Heart right ventricle (tissue), 16 donors: ENCODE results near the gene DNAH8. TPM values are rescaled to one million over a fixed set of nuclear protein-coding genes. Genes with fewer than 3 reads are reported as not detected.

Experiments used
- ATAC-seq, 8 donors: fragments of 200-7000 bp; cut with Tn5 transposase; one replicate each; pipeline ENCODE4 v1.9.1; 2020; ENCODE audit warnings: mild to moderate bottlenecking in 8 of 8, moderate library complexity in 8 of 8, moderate number of reproducible peaks in 1 of 8
- DNase-seq, 2 donors: peaks; one replicate each; pipeline ENCODE4 v3.0.0-alpha.2; 2020
- H3K27ac ChIP-seq, 10 donors: fragments of 200-600 bp; sonication (generic) in 2 of 10; one replicate each; pipeline versions ENCODE4 v1.5.0 to v1.8.0; 2020 to 2022; ENCODE audit warnings: mild to moderate bottlenecking in 3 of 10
- H3K27me3 ChIP-seq, 7 donors: fragments of 200-600 bp; one replicate each; pipeline ENCODE4 v1.8.0; 2021 to 2022; ENCODE audit warnings: mild to moderate bottlenecking in 2 of 7
- H3K36me3 ChIP-seq, 9 donors: fragments of 200-600 bp; sonication (generic) in 1 of 9; one replicate each; pipeline versions ENCODE4 v1.5.0 to v1.8.0; 2020 to 2022; ENCODE audit warnings: mild to moderate bottlenecking in 2 of 9
- H3K4me1 ChIP-seq, 9 donors: fragments of 200-600 bp; sonication (generic) in 1 of 9; one replicate each; pipeline versions ENCODE4 v1.5.0 to v1.8.0; 2020 to 2022; ENCODE audit warnings: mild to moderate bottlenecking in 4 of 9
- H3K4me3 ChIP-seq, 10 donors: fragments of 200-600 bp; sonication (generic) in 2 of 10; one replicate each; pipeline versions ENCODE4 v1.5.0 to v1.8.0; 2020 to 2022; ENCODE audit warnings: mild to moderate bottlenecking in 7 of 10, moderate library complexity in 2 of 10
- H3K9me3 ChIP-seq, 11 donors: fragments of 200-600 bp in 10 of 11; sonication (generic) in 2 of 11; one replicate each; pipeline versions ENCODE4 v1.5.0 to v1.8.0; 2013 to 2022; ENCODE audit warnings: mild to moderate bottlenecking in 2 of 11, control low read depth in 1 of 11, moderate library complexity in 1 of 11
- CTCF ChIP-seq, 9 donors: fragments of 200-600 bp; sonication (generic) in 2 of 9; IDR thresholded peaks; one replicate each; pipeline versions ENCODE4 v1.5.0 to v1.8.0; 2021 to 2022; ENCODE audit warnings: antibody characterized with exemption in 9 of 9, mild to moderate bottlenecking in 5 of 9, moderate library complexity in 1 of 9
- WGBS, 2 donors: extraction: QIAGEN DNeasy Blood & Tissue Kit; methylation state at CpG; one replicate each; pipeline ENCODE4 v1.1.7; 2013; ENCODE audit warnings: inconsistent platforms in 1 of 2; 5-methylcytosine and 5-hydroxymethylcytosine counted together
- intact Hi-C, 10 donors: fragments of 100-400 bp; cut with DNase I; formaldehyde crosslinking; loops; one replicate each; pipeline versions ENCODE4 v1.11.1 to v1.14.2; 2022
- polyA plus RNA-seq, 2 donors: library from polyadenylated mRNA; stranded (reverse); fragments of 200-250 nt; gene quantifications; one replicate each; pipeline ENCODE4 v1.2.3, GENCODE V29; 2013
- total RNA-seq, 10 donors: library from RNA; stranded (reverse); fragmentation: NEBNext Ultra II Directional in 3 of 10; extraction: Animal tissue kit (Norgen Biotek cat#: 25700) in 3 of 10; gene quantifications; one replicate each; pipeline versions ENCODE4 v1.2.1 to v1.2.4, GENCODE V29; 2021 to 2023
- donor health status: Arrhythmogenic right ventricular cardiomyopathy.
- donor health status: ischemic (EF 13 %, LVEDD 7.1; RV severe dilation, severe dysfunction).
- donor health status: healthy with polysubstance abuse.
- donor health status: DM: no; HTN: yes; CAD: no.
- donor health status: DM: no; HTN: no; CAD: no.
- donor health status: ischemic (EF 25% LVEDD 6.9; RV normal size, moderate dysfunction).
- donor health status: ischemic (EF 25% LVEDD 5.7; RV mildly dilated, moderate dysfunction).
- donor health status: healthy.
- donor health status: DM: yes; HTN: yes; CAD: no.
- donor health status: Ischemic cardiomyopathy.
- donor health status: ischemic (EF 35%, LVEDD 5.7; RV mildly dilated, moderate dysfunction).
- donor health status: nonischemic (EF 11% LVEDD 7.7; RV severe dilation, severe dysfunction).
- donor health status: DM: yes; HTN: yes; CAD: no.
- donor health status: PGD.
- donor health status: ischemic (EF 29% LVEDD 5.4; RV normal size, mild dysfunction).
- donor health status: nonischemic (EF 23%, LVEDD 6.1; RV moderate dilation, normal function).

Gene DNAH8
- total and polyA plus RNA-seq, 12 donors = 0.02 to 0.09 (median 0.03) TPM; not detected in 8

GRCh38 chr6:38976051-38976450 lies 260.9 kb downstream of the DNAH8 start:
- intact Hi-C loops = loop anchor here in 2 of 10 donors (5.0 to 10.0 kb wide), 2 partner anchors 109 to 331 kb away; no protein-coding TSS in a partner anchor
- no peak for TF ChIP-seq CTCF (IDR thresholded peaks at IDR 0.05)
- DNase-seq (no peak), ATAC-seq (no peak)
- Histone ChIP-seq H3K9me3 (no peaks in the 10 kb centered on the region), H3K27ac (no peak overlapping the region), H3K4me1 (peaks cover 0 to 16% (median 0%) of the 10 kb centered on the region in 9 donors), H3K36me3 (no peaks in the 10 kb centered on the region), H3K27me3 (peaks cover 0 to 34% (median 19%) of the 10 kb centered on the region in 7 donors), H3K4me3 (no peak overlapping the region)
- 64 to 78% methylated on average over 3 of the region's 3 CpGs for WGBS, 2 donors

GRCh38 chr6:38976801-38977500 lies 261.8 kb downstream of the DNAH8 start:
- H3K27me3 ChIP-seq = peaks cover 0 to 40% (median 19%) of the 10 kb centered on the region in 7 donors
- no peak for ATAC-seq
- TF ChIP-seq CTCF (IDR thresholded peaks at IDR 0.05) = no peak
- DNase-seq = no peak
- intact Hi-C loops = loop anchor here in 2 of 10 donors (5.0 to 10.0 kb wide), 2 partner anchors 108 to 330 kb away; no protein-coding TSS in a partner anchor
- no peak overlapping the region for H3K27ac ChIP-seq
- peaks cover 0 to 16% (median 0%) of the 10 kb centered on the region in 9 donors for H3K4me1 ChIP-seq
- H3K36me3 ChIP-seq = no peaks in the 10 kb centered on the region
- H3K9me3 ChIP-seq = no peaks in the 10 kb centered on the region
- no peak overlapping the region for H3K4me3 ChIP-seq
- 65 to 68% methylated on average over 6 of the region's 6 CpGs for WGBS, 2 donors

- 72 to 81% methylated on average over 3 of the region's 3 CpGs for WGBS, 2 donors
- Histone ChIP-seq H3K36me3 (no peaks in the 10 kb centered on the region), H3K4me3 (no peak overlapping the region), H3K9me3 (no peaks in the 10 kb centered on the region), H3K27me3 (peaks cover 0 to 53% (median 27%) of the 10 kb centered on the region in 7 donors), H3K4me1 (peaks cover 0 to 16% (median 0%) of the 10 kb centered on the region in 9 donors), H3K27ac (no peak overlapping the region)
- TF ChIP-seq CTCF (IDR thresholded peaks at IDR 0.05) = no peak
- intact Hi-C loops = loop anchor here in 2 of 10 donors (5.0 to 10.0 kb wide), 2 partner anchors 107 to 329 kb away; no protein-coding TSS in a partner anchor
- ATAC-seq = no peak
- DNase-seq = no peak
These were observed 263.1 kb downstream of the DNAH8 start for GRCh38 chr6:38978139-38978704.

- H3K36me3 ChIP-seq = no peaks in the 10 kb centered on the region
- DNase-seq = no peak
- intact Hi-C loops = no loop called here
- no peak overlapping the region for H3K4me3 ChIP-seq
- TF ChIP-seq CTCF (IDR thresholded peaks at IDR 0.05) = no peak
- H3K4me1 ChIP-seq = no peaks in the 10 kb centered on the region
- 62 to 73% methylated on average over 2 of the region's 2 CpGs for WGBS, 2 donors
- H3K9me3 ChIP-seq = no peaks in the 10 kb centered on the region
- ATAC-seq = no peak
- H3K27me3 ChIP-seq = peaks cover 0 to 83% (median 40%) of the 10 kb centered on the region in 7 donors
- H3K27ac ChIP-seq = no peak overlapping the region
These were observed 267.4 kb downstream of the DNAH8 start for GRCh38 chr6:38982470-38982869.
